Body of pancreas (tissue), 4 donors: ENCODE data around the gene FAAH.

Experiments used
- POLR2A ChIP-seq, 3 donors: fragments of 450-650 bp; IDR thresholded peaks; one replicate each; pipeline ENCODE4 v1.6.1; 2016; ENCODE audit warnings: antibody characterized with exemption in 3 of 3, mild to moderate bottlenecking in 2 of 3
- TF ChIP-seq, protein P1 (sequence below), 7 experiments: fragments of 450-650 bp in 4 of 7; fragments of 200-600 bp in 3 of 7; sonication (generic) in 3 of 7; IDR thresholded peaks; one replicate each; pipeline ENCODE4 v1.5.1; 2016 to 2019; ENCODE audit warnings: antibody characterized with exemption in 7 of 7

DNA sequence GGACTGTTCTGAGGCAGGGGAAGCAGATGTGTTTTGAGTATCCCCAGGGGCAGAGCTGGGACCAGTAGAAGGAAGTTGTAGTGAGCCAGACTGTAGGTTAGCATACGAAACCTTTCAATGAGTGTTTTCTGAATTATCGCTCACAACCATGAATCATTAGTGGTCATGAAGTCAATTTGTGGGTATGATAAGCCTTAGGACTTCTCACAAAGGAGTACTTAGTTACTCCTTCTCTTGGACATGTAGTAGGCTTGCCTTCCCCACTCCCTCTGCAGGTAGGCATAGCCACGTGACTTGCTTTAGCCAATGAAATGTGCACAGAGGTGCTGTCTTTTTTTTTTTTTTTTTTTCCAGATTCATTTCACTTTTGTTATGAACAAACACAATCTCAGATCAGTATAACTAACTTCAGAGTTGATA, 23.9 kb upstream of the FAAH start:
- TF ChIP-seq, protein P1, sequence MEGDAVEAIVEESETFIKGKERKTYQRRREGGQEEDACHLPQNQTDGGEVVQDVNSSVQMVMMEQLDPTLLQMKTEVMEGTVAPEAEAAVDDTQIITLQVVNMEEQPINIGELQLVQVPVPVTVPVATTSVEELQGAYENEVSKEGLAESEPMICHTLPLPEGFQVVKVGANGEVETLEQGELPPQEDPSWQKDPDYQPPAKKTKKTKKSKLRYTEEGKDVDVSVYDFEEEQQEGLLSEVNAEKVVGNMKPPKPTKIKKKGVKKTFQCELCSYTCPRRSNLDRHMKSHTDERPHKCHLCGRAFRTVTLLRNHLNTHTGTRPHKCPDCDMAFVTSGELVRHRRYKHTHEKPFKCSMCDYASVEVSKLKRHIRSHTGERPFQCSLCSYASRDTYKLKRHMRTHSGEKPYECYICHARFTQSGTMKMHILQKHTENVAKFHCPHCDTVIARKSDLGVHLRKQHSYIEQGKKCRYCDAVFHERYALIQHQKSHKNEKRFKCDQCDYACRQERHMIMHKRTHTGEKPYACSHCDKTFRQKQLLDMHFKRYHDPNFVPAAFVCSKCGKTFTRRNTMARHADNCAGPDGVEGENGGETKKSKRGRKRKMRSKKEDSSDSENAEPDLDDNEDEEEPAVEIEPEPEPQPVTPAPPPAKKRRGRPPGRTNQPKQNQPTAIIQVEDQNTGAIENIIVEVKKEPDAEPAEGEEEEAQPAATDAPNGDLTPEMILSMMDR (IDR thresholded peaks at IDR 0.05): no peak
- no peak for TF ChIP-seq POLR2A (IDR thresholded peaks at IDR 0.05)
